HG03342 (cell line): ENCODE data around the gene TMEM204.

ENCODE experiments used
- ATAC-seq: cut with Tn5 transposase; IDR thresholded peaks from one replicate; pipeline ENCODE4 v1.9.1; 2021; ENCODE audit warnings: mild to moderate bottlenecking, moderate library complexity; ENCODE audit not compliant: unreplicated experiment

TMEM204 gene

DNA sequence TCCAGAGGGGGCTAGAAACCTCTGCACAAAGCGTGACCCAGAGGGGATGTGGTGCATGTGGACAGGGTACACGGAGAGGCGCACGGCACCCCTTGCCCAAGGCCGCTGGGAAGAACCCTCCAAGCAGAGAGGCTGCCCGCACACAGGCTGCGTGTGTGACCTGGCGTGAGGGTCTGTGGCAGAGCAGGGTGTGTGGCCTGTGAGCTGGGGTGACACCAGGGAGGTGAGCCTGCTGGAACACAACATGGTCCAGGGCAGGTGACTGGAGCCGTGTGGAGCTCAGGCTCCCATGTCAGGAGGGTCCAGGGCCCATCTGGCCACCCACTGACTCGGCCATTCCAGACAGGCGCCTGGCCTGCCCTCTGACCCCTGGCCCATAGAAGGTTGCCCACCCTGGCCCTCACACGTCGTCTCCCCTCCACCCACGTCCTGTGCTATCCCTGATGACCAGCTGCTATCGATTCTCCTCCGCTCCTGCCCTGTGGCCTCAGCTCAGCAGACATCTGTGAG, 14.8 kb upstream of the TMEM204 start:
- ATAC-seq = no peak

DNA sequence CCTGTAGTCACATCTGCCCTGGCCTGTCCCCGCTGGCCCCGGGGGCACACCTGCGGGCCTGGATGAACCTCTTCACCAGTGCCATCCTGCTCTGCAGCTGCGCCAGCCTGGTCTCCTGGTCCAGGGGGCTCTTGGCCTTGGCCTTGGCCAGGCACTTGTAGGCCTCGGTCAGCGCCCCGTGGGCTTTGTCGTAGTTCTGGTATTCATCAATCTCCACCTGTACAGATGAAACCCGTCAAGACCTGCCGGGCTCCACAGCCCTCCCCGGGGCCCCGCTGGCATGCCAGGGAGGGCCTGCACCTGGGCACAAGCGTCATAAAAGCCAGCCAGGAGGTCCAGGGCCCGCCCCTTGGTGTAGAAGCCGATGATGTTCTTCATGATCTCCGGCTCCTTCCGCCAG, 13.6 kb upstream of the TMEM204 start:
- no peak for ATAC-seq

DNA sequence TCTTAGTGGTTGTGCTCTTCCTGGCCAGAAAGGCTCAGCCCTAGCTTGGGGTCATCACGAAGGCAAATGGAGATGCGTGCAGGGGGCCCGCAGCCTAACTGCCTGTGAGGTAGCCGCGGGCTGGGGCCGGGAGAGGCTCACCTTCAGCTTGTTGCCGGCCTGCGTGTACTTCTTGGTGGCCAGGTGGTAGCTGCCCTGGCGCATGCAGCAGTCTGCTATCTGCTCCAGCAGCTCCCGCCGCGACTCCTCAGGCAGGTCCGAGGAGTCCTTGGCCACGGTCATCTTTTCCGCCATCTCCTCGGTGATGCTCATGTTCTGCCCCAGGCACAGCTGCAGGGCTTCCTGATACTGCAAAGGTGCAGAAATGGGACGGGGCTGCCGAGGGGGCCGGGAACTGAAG, 13.0 kb upstream of the TMEM204 start:
- no peak for ATAC-seq

DNA sequence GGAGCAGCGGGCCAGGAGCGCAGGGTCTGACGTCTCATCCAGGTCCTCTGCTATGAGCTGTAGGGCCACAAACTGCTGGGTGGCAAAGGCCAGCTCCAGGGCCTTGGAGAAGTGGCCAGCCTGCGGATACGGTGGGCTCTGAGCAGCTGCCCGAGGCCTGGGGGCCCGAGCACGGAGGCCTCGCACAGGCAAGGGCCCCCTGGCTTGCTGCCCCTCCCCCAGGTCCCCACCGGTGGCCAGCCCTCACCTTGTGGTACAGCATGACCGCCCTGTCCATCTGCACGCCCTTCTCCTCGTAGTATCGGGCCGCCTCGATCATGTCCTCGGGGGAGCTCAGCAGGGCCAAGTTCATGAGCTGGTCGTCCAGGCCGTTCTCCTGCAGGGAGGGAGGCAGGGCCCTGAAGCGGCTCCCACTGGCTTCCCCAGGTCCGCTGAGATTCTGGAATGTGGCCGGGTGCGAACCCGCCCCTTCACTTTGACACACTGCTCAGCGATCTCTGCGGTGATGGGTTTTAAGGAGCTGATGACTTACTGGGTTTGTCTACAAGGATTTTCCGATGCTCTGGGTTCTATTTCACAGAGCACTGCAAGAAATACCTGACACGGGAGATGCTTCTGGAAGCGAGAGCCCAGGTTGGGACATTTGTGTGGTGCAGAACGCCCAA, 9.8 kb upstream of the TMEM204 start:
- ATAC-seq = no peak

DNA sequence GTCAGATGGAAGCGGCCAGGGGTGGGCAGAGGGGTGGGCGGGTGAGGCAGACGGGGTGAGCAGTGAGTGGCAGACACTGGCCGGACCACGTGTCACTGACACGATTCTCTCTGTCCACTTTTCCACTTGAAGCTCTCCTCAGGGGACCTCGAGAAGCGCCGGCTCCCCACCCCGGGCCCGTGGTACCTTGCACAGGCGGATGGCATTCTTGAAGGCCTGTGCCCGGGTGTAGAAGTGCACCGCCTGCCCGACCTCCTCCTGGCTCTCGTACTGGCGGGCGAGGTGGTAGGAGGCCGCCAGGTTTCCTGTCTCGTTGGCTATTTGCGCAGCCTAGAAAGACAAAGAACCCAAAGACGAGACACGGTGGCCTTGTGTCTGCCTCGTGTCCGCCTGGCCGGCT, 9.1 kb upstream of the TMEM204 start:
- ATAC-seq = no peak

DNA sequence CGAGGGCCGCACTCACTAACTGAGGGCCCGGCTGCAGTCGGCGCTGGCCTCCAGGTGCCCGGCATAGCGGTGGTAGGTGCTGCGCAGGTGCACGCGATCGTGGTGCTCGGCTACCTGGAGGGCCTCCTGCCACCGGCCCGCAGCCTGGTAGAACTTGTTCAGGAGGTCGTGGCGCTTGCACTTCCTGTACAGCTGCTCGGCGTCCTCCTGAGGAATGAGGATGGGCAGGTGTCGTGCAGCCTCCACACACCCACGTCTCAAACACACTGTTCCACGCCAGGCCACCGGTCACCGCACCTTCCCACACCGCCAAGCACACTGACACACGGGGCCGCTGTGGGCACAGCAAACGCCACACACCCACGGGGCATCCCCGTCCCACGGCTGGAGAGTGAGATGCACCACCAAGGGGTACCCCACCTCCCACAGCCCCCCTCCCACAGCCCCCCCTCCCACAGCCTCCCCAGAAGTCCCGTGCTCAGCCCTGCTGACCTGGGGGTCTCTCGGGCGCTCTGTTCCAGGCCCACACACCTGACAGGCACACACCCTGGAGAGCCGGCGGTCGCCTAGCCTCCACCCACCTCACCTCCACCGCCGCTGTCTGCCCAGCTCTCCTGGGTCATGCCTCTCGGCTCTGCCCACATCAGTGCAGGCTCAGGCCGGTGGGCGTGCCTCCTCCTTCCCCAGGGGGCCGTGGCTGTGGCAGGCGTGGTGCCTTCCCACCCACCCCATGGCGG, 7.4 kb upstream of the TMEM204 start:
- no peak for ATAC-seq

DNA sequence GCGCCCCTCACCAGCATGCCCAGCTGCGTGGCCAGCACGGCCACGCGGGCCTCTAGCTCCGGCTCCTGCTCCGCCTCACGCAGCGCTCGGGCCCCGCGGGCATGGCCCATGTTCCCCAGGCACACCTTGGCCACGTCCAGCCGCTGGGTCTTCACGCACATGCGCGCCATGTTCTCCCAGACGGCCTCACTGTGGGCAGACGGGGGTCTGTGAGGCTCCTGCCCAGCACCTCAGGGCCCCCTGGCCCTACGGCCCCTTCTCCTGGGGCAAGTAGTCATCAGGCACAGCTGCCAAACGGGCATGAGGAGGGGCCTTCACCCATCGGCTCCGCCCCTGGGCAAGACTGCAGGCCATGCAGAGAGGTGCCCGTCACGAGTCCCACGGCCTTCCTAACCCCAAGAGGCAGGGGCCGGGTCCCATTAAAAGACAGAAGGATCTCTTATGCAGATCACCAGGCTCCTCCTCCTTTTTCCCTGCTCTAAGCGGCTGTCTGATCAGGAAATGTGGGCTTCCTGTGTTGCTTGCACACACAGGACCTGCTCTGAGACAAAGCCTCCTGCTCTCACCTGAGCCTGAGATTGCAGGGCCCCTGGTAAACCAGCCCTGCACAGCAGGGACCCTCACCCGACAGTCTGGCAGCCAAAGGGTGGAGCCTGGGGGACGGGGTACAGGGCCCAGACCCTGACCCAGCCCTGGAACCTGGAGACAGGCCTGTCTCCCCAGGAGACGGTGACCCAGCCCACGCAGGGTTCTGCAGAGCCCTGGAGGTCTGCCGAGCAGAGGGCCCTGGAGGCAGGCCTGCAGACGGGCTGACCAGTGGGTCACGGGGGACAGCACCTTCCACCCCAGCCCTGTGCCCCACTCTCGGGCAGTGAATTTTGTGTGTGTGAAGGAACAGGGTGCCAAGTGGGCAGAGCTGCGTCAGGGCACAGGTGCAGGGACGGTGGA, 6.6 kb upstream of the TMEM204 start:
- no peak for ATAC-seq

DNA sequence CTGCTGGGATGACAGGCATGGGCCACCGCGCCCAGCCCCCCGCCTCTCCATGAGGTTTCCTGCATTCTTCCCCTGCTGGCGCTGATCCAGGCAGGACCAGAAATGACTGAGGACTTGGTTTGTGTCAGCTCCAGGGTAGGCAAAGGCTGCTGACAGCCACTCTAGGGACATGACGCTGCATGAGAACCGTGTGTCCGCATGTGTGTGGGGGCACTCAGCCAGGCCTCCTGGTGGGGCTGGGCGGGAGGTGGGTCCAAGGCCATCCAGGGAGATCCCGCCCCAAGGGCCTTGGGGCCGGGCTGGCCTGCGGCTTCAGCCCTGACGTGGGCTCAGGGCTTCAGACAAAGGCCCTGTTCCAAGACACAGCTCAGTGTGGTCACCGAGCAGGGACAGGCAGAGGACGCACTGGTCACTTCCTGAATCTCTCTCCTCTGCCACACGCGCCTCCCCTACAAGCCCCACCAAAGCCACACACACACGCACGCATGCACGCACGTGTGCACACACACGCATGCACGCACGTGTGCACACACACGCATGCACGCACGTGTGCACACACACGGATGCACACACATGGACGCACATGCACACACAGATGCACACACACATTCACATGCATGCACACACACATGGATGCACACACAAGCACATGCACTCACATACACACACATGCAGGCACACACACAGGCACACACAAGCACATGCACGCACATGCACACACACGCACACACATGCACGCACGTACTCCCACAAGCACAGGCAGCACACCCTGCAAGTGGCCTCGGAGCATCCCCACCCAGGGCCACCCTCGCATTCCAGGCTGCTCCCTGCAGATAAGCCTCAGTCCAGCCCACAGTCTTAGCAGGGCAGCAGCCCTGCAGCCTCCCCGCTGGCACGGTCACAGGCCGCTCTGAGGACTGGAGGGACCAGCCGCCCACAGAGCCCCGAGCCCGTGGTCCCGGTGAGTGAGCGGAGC, 5.3 kb upstream of the TMEM204 start:
- ATAC-seq = no peak

DNA sequence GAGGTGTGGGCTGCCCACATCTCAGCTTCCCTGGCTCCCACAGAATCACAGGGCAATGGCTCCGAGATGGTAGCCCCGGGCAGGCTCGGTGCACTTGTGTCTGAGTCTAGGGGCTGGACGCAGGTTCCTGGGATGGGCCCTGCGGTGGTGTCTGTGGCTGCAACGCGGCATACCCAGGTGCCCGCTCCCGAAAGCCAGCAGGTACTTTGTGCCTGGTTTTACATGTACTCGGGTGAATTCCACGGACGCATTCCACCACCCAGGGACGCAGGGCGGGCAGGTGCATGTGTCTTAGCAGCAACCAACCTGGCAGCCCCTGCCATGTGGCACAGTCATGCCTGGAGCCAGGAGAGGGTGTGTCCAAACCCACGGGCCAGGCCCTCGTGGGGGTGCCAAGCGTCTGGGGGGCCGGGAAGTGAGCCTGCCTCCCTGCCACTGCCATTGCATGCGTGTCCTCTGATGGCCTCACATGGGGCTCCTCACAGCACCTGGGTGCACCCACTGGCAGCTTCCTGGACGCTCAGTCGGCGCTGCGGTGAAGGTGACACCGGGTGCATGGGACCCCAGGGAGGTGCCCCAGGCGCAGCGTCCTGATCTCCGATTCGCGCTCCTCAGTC, 4.4 kb upstream of the TMEM204 start:
- no peak for ATAC-seq

DNA sequence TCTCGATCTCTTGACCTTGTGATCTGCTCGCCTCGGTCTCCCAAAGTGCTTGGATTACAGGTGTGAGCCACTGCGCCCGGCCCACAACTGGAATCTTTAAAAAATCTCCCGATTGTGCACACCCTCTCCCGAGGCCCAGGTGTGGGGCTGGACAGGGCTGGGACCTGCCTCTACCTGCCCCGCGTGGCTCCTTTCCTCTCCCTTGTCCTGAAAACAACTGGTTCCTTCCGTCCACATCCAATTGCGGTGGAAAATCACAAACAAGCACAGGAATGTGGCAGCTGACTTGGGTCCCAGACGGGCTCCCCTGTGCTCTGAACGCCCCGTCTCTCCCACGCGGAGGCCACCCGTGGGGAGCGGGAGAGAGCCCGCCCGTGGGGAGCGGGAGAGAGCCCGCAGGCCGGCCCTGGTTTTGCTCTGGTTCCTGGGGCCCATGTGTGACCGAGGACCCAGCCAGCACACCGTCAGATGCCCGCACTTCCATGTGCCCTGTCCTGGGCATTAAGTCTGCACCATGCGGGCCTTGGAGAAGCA, 3.0 kb upstream of the TMEM204 start:
- ATAC-seq = no peak

DNA sequence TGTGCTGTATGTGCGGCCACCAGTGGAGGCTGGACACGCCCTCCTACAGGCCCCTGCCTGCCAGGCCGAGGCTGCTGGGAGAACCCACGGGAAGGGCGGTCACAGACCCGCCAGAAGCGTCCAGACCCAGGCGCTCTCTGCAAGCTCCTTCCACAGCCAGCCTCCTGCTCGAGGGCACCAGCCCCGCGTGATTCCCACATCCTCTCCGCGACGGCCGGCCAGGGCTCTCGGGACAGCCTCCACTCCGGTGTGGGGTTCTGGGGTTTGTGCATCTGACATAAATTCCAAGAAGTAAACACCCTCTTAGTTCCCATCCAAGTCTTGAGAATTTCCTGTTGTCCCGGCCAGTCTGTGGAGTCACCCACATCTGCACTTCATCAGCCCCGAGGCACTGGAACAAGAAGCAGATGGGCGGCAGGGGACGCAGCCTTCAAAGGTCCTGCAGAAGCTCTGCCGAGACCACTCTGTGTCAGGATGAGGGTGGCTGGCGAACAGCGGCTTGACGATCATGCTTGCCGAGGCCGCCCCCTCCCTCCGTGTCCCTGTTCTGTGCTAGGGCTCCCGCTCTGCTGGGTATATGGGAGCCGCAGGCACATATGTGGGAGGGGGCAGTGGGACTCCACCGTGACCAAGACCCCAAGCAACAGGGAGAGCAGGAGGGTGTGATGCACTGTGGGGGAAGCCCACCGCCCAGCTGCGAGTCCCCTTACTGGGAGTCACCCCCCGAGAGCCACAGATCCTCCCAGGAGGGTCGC, 2.4 kb upstream of the TMEM204 start:
- no peak for ATAC-seq

DNA sequence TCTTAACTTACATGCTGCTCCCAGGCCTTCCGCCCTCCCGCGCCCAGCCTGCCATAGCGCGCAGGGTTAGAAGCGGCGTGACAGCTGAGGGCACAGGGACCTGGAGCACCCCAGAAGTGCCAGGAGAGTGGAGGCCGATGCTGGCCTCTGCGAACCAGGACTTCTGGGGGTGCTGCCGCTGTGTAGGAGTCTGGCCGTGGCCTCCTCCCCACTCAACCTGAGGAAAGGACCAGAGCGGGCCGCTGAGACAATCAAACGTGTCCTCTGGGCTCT, 1.9 kb upstream of the TMEM204 start:
- ATAC-seq = no peak

DNA sequence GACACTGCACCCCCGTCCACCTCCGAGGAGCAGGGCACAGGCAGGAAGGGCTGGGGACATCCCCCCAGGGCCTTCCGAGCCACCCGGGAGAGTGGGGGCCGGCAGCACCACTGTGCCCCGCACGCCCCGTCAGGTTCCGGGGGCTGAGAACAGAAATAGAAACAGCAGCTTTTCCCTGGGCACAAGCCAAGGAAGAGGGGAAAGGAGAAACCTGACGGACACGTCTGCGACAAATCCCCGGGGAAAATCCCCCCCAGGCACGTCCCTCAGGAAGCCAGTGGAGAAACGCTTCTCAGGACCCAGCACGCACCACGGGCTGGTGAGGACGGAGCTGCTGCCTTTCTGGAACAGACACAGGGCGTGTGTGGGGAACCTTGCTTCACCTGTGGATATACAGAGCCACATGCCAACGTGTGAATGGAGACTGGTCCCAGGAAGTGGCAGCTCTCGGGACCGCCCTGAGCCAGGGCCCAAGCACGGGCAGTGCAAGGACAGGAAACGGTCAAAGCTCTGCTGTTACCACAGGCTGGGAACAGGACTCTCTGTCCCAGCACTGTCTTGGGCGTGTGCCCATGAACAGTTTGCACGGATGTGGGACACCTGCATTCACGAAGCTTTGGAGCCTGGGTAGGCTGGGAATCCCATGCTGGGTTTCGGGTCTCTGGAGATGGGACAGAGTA, 1.2 kb upstream of the TMEM204 start:
- no peak for ATAC-seq

DNA sequence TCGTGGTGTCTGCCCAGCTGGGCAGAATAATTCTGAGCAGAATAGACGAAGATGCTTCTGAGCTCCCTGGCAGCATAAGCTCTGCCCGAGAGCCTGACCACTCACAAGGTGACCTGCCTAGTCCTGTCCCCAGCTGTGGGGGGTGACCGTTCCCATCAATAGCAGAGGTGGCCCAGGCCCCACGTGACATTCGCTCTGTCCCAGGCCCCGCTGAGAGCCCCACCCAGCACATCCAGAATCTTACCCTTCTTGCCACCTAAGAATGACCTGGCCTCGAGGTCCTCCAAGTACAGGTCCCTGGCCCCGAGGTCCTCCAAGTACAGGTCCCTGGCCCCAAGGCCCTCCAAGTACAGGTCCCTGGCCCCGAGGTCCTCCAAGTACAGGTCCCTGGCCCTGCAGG, 695 bp upstream of the TMEM204 start:
- no peak for ATAC-seq

DNA sequence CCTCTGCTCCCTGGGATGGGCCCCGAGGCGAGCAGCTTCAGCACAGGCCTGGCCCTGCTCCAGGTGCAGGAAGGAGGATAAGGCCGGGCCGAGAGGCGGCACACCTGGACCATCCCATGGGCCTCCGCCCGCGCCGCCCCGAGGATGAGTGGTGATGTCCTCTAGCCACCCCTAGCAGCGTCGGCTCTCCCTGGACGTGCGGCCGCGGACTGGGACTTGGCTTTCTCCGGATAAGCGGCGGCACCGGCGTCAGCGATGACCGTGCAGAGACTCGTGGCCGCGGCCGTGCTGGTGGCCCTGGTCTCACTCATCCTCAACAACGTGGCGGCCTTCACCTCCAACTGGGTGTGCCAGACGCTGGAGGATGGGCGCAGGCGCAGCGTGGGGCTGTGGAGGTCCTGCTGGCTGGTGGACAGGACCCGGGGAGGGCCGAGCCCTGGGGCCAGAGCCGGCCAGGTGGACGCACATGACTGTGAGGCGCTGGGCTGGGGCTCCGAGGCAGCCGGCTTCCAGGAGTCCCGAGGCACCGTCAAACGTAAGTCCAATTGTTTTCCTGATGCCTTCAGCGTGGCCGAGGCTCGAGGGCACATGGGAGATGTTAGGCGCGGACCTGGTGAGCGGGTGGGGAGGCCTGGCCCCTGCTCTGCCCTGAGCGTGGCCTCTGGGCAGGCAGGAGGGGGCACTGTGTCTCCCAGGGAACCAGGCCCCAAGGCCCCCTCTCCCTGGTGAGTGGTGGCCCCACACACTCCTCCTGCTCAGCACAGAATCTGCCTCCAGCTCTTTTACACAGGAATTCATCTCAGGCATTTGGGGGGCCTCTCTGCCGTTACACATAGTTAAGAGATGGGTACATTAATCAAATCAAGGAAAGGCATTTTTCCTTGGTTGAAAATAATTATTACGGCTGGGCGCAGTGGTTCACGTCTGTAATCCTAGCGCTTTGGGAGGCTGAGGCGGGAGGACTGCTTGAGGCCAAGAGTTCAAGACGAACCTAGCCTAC, 855 bp downstream of the TMEM204 start:
- ATAC-seq = no peak

DNA sequence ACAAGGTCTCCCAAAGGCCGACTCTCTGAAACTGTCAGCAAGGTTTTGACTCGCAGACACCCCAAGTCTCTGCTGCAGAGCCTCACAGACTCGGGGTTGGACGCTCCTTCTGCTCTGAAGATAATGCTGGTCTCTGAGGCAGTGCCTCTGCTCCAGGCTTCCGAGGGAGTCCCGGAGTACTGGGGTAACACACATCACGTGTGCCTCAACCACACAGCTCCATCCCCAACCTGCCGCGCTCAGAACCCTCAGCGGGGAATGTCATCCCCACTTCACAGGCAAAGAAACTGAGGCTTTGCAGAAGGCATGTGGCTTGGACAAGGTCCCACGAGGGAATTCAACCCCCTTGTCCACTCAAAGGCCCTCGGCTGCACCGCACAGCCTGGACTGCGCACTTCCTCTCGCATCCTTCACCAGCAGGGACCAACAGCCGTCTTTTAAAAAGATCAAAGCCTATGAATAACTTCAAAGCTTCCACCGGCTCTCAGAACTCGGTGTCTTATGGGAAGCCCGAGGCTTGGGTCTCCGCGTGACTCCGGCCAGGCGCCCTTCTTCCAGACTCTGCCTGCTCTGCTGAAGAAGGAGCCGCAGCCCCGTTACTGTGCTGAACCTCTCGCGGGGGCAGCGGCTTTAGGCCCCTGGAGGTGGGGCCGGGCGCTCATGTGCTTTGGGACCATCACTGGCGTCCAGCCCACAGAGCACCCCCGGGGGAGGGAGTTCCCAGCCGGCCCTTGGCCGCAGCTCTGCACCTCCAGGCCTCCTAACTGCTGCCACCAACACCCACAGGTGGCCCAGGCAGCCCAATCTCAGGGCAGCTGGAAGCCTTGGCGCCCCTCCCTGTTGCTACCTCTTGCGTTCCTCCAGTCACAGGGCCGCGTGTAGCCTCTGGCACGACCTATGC, 2.2 kb downstream of the TMEM204 start:
- ATAC-seq = no peak
